Brain pericyte (primary cell): ENCODE results near the gene TXLNB.
"Not testable (repeated sequence)": the region's sequence is repeated elsewhere in the genome, so short reads cannot be mapped to it uniquely, and the experiment has no call there.

Source experiments
- DNase-seq: peaks from one replicate; pipeline ENCODE4 v3.0.0-alpha.2; 2012; ENCODE audit warnings: low read depth, low spot score

The TXLNB gene

DNA sequence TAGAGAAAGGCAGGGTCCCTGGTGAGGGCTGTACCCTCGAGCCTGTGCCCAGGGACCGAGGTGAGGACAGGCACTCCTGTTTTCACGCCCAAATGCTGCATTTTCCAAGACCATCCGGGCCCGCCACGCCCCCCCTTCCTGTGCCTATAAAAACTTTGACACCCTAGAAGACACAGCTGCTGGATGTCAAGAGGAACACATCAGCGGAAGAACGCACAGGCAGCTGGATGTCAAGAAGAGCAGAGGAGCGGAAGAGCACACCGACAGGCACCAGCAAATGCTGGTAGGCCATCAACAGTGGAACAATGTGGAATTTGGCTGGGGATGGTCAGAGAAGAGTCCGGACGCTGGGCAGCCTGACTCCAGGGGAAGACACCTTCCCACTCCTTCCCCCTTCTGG lies 56.1 kb downstream of the TXLNB start:
- DNase-seq, result no peak

DNA sequence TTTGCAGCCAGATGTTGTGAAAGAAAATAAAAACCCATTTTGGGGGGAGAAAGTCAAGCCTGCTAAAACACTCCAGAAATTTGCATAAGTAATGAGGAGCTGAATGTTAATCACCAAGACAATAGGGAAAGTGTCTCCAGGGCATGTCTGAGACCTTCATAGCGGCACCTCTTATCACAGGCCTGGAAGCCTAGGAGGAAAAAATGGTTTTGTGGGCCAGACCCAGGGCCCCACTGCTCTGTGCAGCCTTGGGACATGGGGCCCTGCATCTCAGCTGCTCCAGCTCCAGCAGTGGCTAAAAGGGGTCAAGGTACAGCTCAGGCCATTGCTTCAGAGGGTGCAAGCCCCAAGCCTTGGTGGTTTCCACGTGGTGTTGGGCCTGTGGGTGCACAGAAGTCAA lies 57.6 kb downstream of the TXLNB start:
- DNase-seq, result not testable (repeated sequence)

DNA sequence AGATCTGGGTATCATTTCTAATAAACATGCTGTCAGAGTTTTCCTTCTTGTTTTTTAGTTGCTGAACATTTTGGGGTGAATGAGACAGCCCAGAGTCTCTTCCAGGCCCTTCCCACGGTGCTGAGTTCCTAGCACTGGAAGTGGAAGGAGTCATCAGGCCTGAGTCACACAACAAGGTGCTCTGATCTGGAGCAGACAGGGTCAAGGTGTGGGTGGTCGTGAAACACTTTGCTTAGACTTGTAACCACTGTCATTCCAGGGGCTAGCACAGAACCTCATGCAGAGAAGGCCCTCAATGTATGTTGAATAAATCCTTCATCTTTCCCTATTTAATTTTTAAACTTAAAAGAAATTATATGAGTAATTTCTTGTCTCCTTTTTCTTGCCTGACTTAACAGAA lies 60.6 kb downstream of the TXLNB start:
- no peak for DNase-seq

DNA sequence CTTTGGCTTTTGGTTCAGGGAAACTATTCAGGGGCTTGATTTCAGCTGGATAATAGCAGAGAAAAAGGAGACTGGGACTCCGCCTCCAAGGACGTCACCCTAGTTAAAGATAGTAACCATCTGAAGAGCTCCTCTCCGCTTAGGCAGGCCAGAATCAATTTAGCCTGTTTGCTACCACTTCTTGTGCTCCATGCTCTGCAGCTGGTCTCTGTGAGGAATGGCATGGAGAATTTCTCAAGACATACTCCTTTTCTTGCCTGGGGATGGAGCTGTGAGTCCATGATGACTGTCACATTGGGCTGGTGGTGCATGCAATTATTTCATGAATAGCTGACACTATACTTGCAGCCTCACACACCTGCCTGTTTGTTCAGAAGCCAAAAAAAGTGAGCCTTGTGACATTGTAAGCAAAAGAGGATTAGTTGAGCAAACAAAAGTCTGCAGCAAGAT lies 61.4 kb downstream of the TXLNB start:
- no peak for DNase-seq

DNA sequence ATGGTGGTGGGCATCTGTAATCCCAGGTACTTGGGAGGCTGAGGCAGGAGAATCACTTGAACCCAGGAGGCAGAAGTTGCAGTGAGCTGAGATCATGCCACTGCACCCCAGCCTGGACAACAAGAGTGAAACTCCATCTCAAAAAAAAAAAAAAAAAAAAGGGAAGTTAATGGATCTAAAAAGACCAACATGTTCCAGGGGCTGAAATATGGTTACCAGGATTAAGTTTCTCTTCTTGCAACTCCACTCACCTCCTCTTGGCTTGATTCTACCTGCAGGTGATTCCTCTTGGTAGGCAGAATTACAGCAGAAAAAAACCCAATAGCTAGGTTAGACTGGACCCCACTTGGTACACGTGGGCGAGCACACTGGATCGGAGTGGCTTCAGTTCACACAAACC lies 63.4 kb downstream of the TXLNB start:
- DNase-seq, result not testable (repeated sequence)

DNA sequence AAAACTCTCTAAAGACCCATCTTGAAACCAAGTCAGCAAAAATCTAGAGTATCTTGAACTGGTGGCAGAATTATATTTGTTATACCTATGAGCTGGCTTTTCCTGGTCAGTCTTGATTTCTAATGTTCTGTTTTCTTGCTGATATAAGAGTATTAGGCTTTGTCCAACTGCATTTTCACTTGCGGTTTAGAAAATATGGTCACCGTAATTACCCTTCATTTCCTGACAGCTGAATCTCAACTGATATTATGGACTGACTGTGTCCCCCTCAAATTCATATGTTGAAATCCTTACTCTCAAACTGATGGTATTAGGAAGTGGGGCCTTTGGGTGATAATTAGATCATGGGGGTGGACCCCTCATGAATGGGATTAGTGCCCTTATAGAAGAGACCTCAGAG lies 72.1 kb downstream of the TXLNB start:
- no peak for DNase-seq

DNA sequence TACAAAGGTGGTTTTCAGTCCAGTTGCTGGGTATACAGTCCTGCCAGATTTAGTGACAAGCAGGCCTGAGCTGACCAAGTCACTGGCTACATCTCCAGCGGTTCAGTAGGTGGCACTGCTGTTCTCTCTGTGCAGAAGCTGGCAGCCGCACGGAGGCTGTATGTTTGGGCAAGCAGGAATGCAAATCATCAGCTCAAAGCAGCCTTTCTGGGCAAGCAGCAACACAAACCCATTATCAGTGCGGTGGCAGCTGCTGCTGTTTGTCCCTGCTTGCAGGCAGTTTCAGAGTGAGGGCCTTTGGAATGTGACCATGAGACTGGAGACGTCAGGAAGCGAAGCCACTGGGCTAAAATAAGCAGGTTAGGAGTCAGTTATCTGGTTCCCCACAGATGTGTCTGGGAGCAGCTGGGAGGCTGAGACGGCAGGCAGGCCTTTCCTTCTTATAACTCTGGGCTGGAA lies 72.5 kb downstream of the TXLNB start:
- DNase-seq, result peak; percentile 50

DNA sequence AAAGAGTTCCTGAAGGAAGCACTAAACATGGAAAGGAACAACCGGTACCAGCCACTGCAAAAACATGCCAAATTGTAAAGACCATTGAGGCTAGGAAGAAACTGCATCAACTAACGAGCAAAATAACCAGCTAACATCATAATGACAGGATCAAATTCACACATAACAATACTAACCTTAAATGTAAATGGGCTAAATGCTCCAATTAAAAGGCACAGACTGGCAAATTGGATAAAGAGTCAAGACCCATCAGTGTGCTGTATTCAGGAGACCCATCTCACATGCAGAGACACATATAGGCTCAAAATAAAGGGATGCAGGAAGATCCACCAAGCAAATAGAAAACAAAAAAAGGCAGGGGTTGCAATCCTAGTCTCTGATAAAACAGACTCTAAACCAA lies 79.3 kb downstream of the TXLNB start:
- DNase-seq, result not testable (repeated sequence)

DNA sequence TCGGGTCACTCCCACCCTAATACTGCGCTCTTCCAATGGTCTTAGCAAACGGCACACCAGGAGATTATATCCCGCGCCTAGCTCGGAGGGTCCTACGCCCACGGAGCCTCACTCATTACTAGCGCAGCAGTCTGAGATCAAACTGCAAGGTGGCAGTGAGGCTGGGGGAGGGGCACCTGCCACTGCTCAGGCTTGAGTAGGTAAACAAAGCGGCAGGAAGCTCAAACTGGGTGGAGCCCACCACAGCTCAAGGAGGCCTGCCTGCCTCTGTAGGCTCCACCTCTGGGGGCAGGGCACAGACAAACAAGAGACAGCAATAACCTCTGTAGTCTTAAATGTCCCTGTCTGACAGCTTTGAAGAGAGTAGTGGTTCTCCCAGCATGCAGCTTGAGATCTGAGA lies 81.0 kb downstream of the TXLNB start:
- DNase-seq, result not testable (repeated sequence)

DNA sequence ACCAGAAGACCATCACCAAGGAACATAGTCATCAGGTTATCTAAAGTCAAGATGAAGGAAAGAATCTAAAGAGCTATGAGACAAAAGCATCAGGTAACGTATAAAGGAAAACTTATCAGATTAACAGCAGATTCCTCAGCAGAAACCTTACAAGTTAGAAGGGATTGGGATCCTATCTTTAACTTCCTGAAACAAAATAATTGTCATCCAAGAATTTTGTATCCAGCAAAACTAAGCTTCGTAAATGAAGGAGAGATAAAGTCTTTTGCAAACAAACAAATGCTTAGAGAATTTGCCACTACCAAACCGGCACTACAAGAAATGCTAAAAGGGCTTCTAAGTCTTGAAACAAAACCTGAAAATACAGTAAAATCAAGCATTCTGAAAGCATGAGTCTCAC lies 86.0 kb downstream of the TXLNB start:
- DNase-seq, result no peak

DNA sequence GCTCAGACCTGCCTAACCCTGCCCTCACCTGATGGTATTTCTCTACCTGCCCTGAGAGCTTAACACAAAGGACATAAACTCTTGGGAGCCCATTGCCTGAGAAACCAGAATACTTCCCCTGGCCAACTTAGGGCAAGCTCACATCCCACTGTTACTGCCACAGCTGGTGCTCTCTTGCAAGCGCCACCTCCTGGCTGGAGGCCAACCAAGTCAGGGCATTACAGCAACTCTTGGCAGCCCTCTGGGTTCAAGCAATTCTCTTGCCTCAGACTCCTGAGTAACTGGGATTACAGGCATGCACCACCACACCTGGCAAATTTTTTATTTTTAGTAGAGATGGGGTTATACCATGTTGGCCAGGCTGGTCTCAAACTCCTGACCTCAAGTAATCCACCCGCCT lies 86.8 kb downstream of the TXLNB start:
- no peak for DNase-seq

DNA sequence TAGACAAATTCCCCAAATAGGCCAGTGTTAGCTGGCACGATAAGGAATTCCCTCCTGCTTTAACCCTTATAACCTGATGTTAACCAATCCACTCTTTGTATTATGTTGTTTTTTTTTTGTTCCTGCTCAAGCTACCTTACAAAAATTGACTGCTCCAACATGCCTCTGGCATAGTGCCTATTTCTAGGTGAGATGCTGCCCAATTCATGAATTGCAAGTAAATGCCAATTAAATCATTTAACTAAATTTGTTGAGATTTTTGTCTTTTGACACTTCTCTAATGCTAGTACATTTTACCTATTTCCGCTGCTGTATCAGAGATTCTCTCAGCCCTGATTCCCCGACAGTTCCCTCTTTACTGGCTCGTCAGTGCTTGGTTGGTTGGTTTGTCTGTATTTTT lies 90.4 kb downstream of the TXLNB start:
- DNase-seq, result no peak

DNA sequence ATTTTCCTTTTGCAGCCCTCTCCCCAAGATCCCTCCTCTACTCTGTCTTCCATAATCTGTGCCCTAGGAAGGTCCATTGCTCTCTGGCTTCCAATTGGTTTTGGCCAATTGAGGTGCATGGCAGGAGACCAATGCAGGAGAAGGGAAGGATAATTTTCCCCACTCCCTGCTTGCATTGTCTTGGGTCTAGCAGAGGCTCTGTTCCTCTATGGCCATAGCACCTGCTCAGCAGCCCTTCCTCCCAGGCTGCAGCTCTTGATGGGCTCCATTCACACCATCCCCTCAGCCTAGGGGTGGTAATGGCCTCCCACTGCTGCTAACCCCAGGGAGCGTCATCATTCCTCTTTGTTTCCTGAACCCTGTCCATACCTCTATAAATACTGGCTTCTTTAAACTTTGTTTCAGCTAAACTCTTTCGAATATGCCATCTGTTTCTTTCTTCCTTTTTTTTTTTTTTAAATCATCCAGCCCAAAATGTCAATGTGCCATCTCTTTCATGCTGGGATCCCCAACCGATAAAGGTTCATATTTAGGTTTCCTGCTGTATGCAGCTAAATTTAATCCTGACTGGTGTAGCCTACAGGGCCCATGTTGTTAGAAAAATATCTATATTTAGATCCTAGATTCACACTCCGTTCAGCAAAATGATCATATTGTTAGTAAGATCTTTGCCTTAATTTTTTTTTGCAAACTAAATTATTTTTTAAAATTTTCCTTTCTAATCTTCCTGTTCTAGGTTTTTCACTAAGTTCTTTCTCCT lies 93.1 kb downstream of the TXLNB start:
- no peak for DNase-seq

DNA sequence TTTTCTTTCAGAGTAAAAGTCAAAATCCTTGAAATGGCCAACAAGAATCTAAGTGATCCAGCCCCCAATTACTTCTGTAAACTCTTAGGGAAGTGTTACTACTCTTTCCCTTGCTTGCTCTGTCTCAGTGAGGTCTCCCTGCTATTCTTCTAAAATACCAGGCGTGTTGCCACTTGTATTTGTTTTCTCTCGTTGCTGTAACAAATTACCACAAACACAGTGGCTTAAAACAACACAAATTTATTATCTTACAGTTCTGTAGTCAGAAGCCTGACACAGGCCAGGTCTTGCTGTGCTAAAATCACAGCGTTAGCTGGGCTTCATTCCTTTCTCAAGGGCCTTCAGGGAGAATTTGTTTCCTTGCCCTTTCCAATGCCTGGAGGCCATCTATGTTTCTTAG lies 97.1 kb downstream of the TXLNB start:
- no peak for DNase-seq
